ENCODE data around the gene RASL11B. TPM values are rescaled to one million over a fixed set of nuclear protein-coding genes. Genes with fewer than 3 reads are reported as not detected.

RASL11B gene
- total RNA-seq, 1 experiment from 2014 or later, result 30.0 TPM

- Mint-ChIP-seq H3K27me3 (ENCODE audit: low read depth) (no peaks in the 10 kb centered on the region; the same call in 1 of the 2 replicates), H3K9me3 (peaks cover 0 to 7% of the 10 kb centered on the region in 2 experiments; a peak in 1 of 5 replicates), H3K36me3 (ENCODE audit: insufficient read depth in 1 of 3, low read depth in 3 of 3) (peaks cover 0 to 4% (median 0%) of the 10 kb centered on the region in 3 experiments; a peak in 3 of 7 replicates), H3K4me1 (peaks cover 7 to 12% of the 10 kb centered on the region in 2 experiments), H3K27ac (peak overlapping the region in 1 of 3 experiments; percentile 23; a peak in 1 of 7 replicates), H3K4me3 (no peak overlapping the region)
- H3K18ac ChIP-seq (ENCODE audit: insufficient read length, low read depth, low read length), result no peak overlapping the region
- DNase-seq, result peak; percentile 21
- H3K23me2 ChIP-seq (ENCODE audit: insufficient read length, low read depth, low read length, poor library complexity, severe bottlenecking), result no peaks in the 10 kb centered on the region
- H2BK15ac ChIP-seq (ENCODE audit: low read depth, low read length), result no peak overlapping the region
- no peak overlapping the region; the same call in 1 of the 2 replicates for H3K14ac ChIP-seq (ENCODE audit: insufficient read depth, low read length)
- no peak overlapping the region for H2BK5ac ChIP-seq (ENCODE audit: insufficient read length, low read length)
- no peaks in the 10 kb centered on the region for H3K79me1 ChIP-seq (ENCODE audit: insufficient read depth, low read depth, low read length, poor library complexity, severe bottlenecking)
- H2BK12ac ChIP-seq (ENCODE audit: insufficient read length, low read depth, low read length), result no peak overlapping the region
- no peaks in the 10 kb centered on the region for H3K79me2 ChIP-seq (ENCODE audit: insufficient read depth, low read length)
- H2AFZ ChIP-seq (ENCODE audit: low read length), result no peak overlapping the region
- no peaks in the 10 kb centered on the region for H3K9me3 ChIP-seq (ENCODE audit: control insufficient read depth, low read depth, low read length)
- H4K91ac ChIP-seq (ENCODE audit: insufficient read length, low read depth, low read length), result no peak overlapping the region
- WGBS (ENCODE audit: extremely low coverage, insufficient read length, low lambda C conversion rate), result no CpG with 5 or more reads among the region's 12 CpGs
- H3K4me1 ChIP-seq (ENCODE audit: insufficient read depth, low read length), result no peaks in the 10 kb centered on the region; the same call in 1 of the 2 replicates
- H3T11ph ChIP-seq (ENCODE audit: low read length), result no peak overlapping the region
- no peak for TF ChIP-seq CTCF (conservative IDR thresholded peaks at IDR 0.05)
- no peak overlapping the region for H3K4me2 ChIP-seq (ENCODE audit: insufficient read depth, insufficient read length, low read length)
- no peaks in the 10 kb centered on the region for H3K27me3 ChIP-seq (ENCODE audit: insufficient read depth, low read length)
- no peak overlapping the region for H4K8ac ChIP-seq (replicated peaks; ENCODE audit: insufficient read length, low read depth, low read length)
- no peak overlapping the region for H3K56ac ChIP-seq (ENCODE audit: insufficient read length, low read depth, low read length)
- no peak overlapping the region for H3K23ac ChIP-seq (ENCODE audit: insufficient read length, low read depth, low read length)
- no peak overlapping the region for H2BK120ac ChIP-seq (ENCODE audit: low read depth, low read length, poor library complexity, severe bottlenecking)
- no peak overlapping the region for H3K9ac ChIP-seq (ENCODE audit: extremely low read depth, insufficient read length, low read length)
- H2AK5ac ChIP-seq (ENCODE audit: insufficient read length, low read length), result no peak overlapping the region
- H2BK20ac ChIP-seq (ENCODE audit: low read depth, low read length, poor library complexity, severe bottlenecking), result no peak overlapping the region
- H4K20me1 ChIP-seq (ENCODE audit: control insufficient read depth, insufficient read depth, insufficient read length), result no peaks in the 10 kb centered on the region
- no peak overlapping the region for H3K4ac ChIP-seq (ENCODE audit: low read depth, low read length)
- H4K5ac ChIP-seq (ENCODE audit: insufficient read length, low read depth, low read length), result no peak overlapping the region
- no peak overlapping the region for H3K27ac ChIP-seq (ENCODE audit: insufficient read length, low read depth, low read length)
Observed at GRCh38 chr4:52824603-52825459, 37.3 kb upstream of the RASL11B start.

Measured in H9 (cell line).